GM10847 (cell line): ENCODE results near the gene RAB8A.

Source experiments
- POLR2A ChIP-seq: IDR thresholded peaks from 2 replicates; pipeline ENCODE4 v1.6.1; 2011; ENCODE audit not compliant: insufficient read length; ENCODE audit errors: extremely low read depth

The RAB8A gene

GRCh38 chr19:16094360-16095070 is 17.2 kb upstream of the RAB8A start:
- no peak for TF ChIP-seq POLR2A

- TF ChIP-seq POLR2A = no peak
Observed at GRCh38 chr19:16095071-16095571, 16.6 kb upstream of the RAB8A start.

GRCh38 chr19:16096280-16096855 is 15.3 kb upstream of the RAB8A start:
- TF ChIP-seq POLR2A = no peak

GRCh38 chr19:16098416-16098768 is 13.3 kb upstream of the RAB8A start:
- TF ChIP-seq POLR2A = no peak

- TF ChIP-seq POLR2A = no peak
Observed at GRCh38 chr19:16098821-16099220, 12.9 kb upstream of the RAB8A start.

GRCh38 chr19:16100524-16100923 is 11.2 kb upstream of the RAB8A start:
- no peak for TF ChIP-seq POLR2A

GRCh38 chr19:16104722-16105121 is 7.0 kb upstream of the RAB8A start:
- TF ChIP-seq POLR2A = no peak

- TF ChIP-seq POLR2A = no peak
Observed at GRCh38 chr19:16106121-16106520, 5.6 kb upstream of the RAB8A start.

- TF ChIP-seq POLR2A = peak; percentile 57
Observed at GRCh38 chr19:16111909-16112752, 442 bp downstream of the RAB8A start.

GRCh38 chr19:16112778-16113177 is 1.1 kb downstream of the RAB8A start:
- no peak for TF ChIP-seq POLR2A

GRCh38 chr19:16113727-16114126 is 2.0 kb downstream of the RAB8A start:
- TF ChIP-seq POLR2A = no peak

- no peak for TF ChIP-seq POLR2A
Observed at GRCh38 chr19:16115301-16116039, 3.8 kb downstream of the RAB8A start.

GRCh38 chr19:16116067-16116466 is 4.4 kb downstream of the RAB8A start:
- TF ChIP-seq POLR2A = no peak

- no peak for TF ChIP-seq POLR2A
Observed at GRCh38 chr19:16117594-16118033, 5.9 kb downstream of the RAB8A start.

- peak; percentile 42 for TF ChIP-seq POLR2A
Observed at GRCh38 chr19:16118489-16119033, 6.9 kb downstream of the RAB8A start.

- TF ChIP-seq POLR2A = no peak
Observed at GRCh38 chr19:16121141-16121540, 9.5 kb downstream of the RAB8A start.

- TF ChIP-seq POLR2A = no peak
Observed at GRCh38 chr19:16121967-16122366, 10.3 kb downstream of the RAB8A start.
